H1 (cell line): ENCODE measurements around the gene KRTAP20-3. TPM values are rescaled to one million over a fixed set of nuclear protein-coding genes. Genes with fewer than 3 reads are reported as not detected.

Experiments
- CHD2 ChIP-seq: IDR thresholded peaks from 2 replicates; pipeline ENCODE4 v1.6.1; 2012; ENCODE audit warnings: low read length, improper control_type of control experiment
- CREB1 ChIP-seq: IDR thresholded peaks from 2 replicates; pipeline ENCODE4 v1.6.1; 2012; ENCODE audit warnings: inconsistent platforms
- RXRA ChIP-seq: IDR thresholded peaks from 2 replicates; pipeline ENCODE4 v1.6.1; 2011; ENCODE audit warnings: low read depth, mild to moderate bottlenecking, low read length, moderate library complexity; ENCODE audit not compliant: insufficient read depth
- polyA plus RNA-seq, 7 experiments: library from polyadenylated mRNA; depleted of rRNA in 3 of 7; stranded (reverse) in 5 of 7; unstranded in 2 of 7; fragments of >200 nt in 5 of 7; fragments of 200-250 nt in 2 of 7; gene quantifications; 1 replicate in 5 of 7; 2 replicates in 1 of 7; 4 replicates in 1 of 7; pipeline versions ENCODE4 v1.2.1 to v1.2.3, GENCODE V29; 2011 to 2013; ENCODE audit warnings: missing spikeins in 2 of 7, mixed read lengths in 2 of 7
- total RNA-seq: library from RNA; stranded (reverse); fragmentation: NEBNext Ultra II Directional; extraction: Animal tissue kit (Norgen Biotek cat#: 25700); gene quantifications from 2 replicates; pipeline ENCODE4 v1.2.1, GENCODE V29; 2021

KRTAP20-3 gene
- total and polyA plus RNA-seq, 2 of the 8 experiments (the other 6 are each of a cell fraction or from before 2014, with no cell fraction given) = not detected

DNA sequence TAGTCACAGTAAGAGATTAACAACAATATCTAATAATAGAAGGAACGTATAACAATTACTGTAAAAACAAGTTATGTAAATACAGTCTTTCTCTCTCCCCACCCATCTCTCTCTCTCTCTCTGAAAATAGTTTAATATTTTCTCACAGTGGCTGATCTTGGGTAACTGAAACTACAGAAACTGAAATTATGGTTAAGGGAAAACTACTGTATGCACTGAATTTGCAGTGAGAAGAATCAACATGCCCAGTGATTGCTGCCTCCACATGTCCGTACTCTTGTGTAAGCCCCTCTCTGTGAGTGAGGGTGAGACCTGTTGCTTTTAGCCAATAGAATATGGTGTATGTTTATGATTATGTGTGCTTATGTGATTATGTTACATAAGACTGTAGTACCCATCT lies 30.5 kb upstream of the KRTAP20-3 start (continued):
- TF ChIP-seq CREB1 (no peak), CHD2 (no peak), RXRA (no peak)
- TF ChIP-seq, all 59 proteins: peak for 0
